ENCODE measurements around the gene NOL6. TPM values are rescaled to one million over a fixed set of nuclear protein-coding genes. Genes with fewer than 3 reads are reported as not detected.
A peak's percentile ranks its signal among the peaks of the same experiment; 100 is the strongest.

NOL6 gene
- total RNA-seq, 2 experiments from 2014 or later: 36.2 to 37.7 TPM

- ChIA-PET POLR2A (no interaction called here), CTCF (interaction anchor here (1.0 to 11.3 kb wide), 4 partner anchors 15 to 55 kb away, joined by 3 to 132 read pairs (median 31); partner anchors contain the start of genes AQP3 and NOL6)
- Mint-ChIP-seq H3K27ac (peak overlapping the region; percentile 99), H3K36me3 (ENCODE audit: low read depth) (no peaks in the 10 kb centered on the region), H3K27me3 (peaks cover 5% of the 10 kb centered on the region), H3K4me3 (no peak overlapping the region), H3K4me1 (peaks cover 62% of the 10 kb centered on the region), H3K9me3 (no peaks in the 10 kb centered on the region)
- no peak for DNase-seq
These were observed 55.6 kb downstream of the NOL6 start for GRCh38 chr9:33418090-33418489.

- ChIA-PET POLR2A (no interaction called here), CTCF (interaction anchor here (0.9 to 11.3 kb wide), 9 partner anchors 10 to 130 kb away, joined by 3 to 132 read pairs (median 19); partner anchors contain the start of genes AQP3 and AQP7)
- peak; percentile 48 for DNase-seq
- Mint-ChIP-seq H3K36me3 (ENCODE audit: low read depth) (no peaks in the 10 kb centered on the region), H3K9me3 (no peaks in the 10 kb centered on the region), H3K27ac (peak overlapping the region; percentile 99), H3K4me3 (peak overlapping the region; percentile 7), H3K4me1 (peaks cover 62% of the 10 kb centered on the region), H3K27me3 (peaks cover 5% of the 10 kb centered on the region)
These were observed 56.7 kb downstream of the NOL6 start for GRCh38 chr9:33416996-33417395.

- ChIA-PET POLR2A (interaction anchor here (1.3 kb wide), 1 partner anchor 31 kb away, joined by 9 read pairs; the partner anchor contains the start of gene AQP3), CTCF (interaction anchor here (0.6 to 11.3 kb wide), 28 partner anchors 8 to 863 kb away, joined by 3 to 132 read pairs (median 4); partner anchors contain the start of genes AQP3, AQP7 and NOL6)
- DNase-seq: peak; percentile 98
- Mint-ChIP-seq H3K9me3 (no peaks in the 10 kb centered on the region), H3K4me3 (peak overlapping the region; percentile 59), H3K27ac (peak overlapping the region; percentile 99), H3K27me3 (peaks cover 5% of the 10 kb centered on the region), H3K4me1 (peaks cover 61% of the 10 kb centered on the region), H3K36me3 (ENCODE audit: low read depth) (no peaks in the 10 kb centered on the region)
These were observed 58.2 kb downstream of the NOL6 start for GRCh38 chr9:33415501-33416038.

- no peaks in the 10 kb centered on the region for H3K27me3 Mint-ChIP-seq
- no peaks in the 10 kb centered on the region for H3K9me3 Mint-ChIP-seq
- CTCF ChIA-PET: interaction anchor here (0.6 to 11.3 kb wide), 24 partner anchors 11 to 862 kb away, joined by 3 to 132 read pairs (median 4); partner anchors contain the start of genes AQP3, AQP7 and NOL6
- DNase-seq: no peak
- H3K4me3 Mint-ChIP-seq: peak overlapping the region; percentile 59
- H3K27ac Mint-ChIP-seq: peak overlapping the region; percentile 99
- no peaks in the 10 kb centered on the region for H3K36me3 Mint-ChIP-seq (ENCODE audit: low read depth)
- peaks cover 56% of the 10 kb centered on the region for H3K4me1 Mint-ChIP-seq
- POLR2A ChIA-PET: no interaction called here
These were observed 58.7 kb downstream of the NOL6 start for GRCh38 chr9:33414889-33415500.

GRCh38 chr9:33414268-33414667 is 59.5 kb downstream of the NOL6 start:
- peaks cover 54% of the 10 kb centered on the region for H3K4me1 Mint-ChIP-seq
- no peak for DNase-seq
- no peaks in the 10 kb centered on the region for H3K9me3 Mint-ChIP-seq
- POLR2A ChIA-PET: no interaction called here
- no peak overlapping the region for H3K4me3 Mint-ChIP-seq
- CTCF ChIA-PET: interaction anchor here (1.2 to 11.3 kb wide), 7 partner anchors 10 to 50 kb away, joined by 3 to 132 read pairs (median 14); partner anchors contain the start of genes AQP3 and AQP7
- no peaks in the 10 kb centered on the region for H3K27me3 Mint-ChIP-seq
- H3K36me3 Mint-ChIP-seq (ENCODE audit: low read depth): no peaks in the 10 kb centered on the region
- peak overlapping the region; percentile 99 for H3K27ac Mint-ChIP-seq

Small RNA genes within 50 kb of the gene (microRNA-seq; reads per million reads assigned to microRNA genes)
- gene MIR6851 (ENCODE audit: borderline microRNAs expressed, borderline replicate concordance): not detected

Other genes starting within 250 kb of the NOL6 start
- not detected for gene SPINK4, start 233.8 kb downstream of the NOL6 start, total RNA-seq
- gene BAG1, start 209.2 kb downstream of the NOL6 start, total RNA-seq: 10 to 100 TPM; 62.3 to 72.2 TPM
- gene CHMP5, start 208.9 kb downstream of the NOL6 start, total RNA-seq: 100 to 1,000 TPM in 1 of 2 experiments, 10 to 100 TPM in 1; 91.0 to 100 TPM
- gene NFX1, start 183.4 kb downstream of the NOL6 start, total RNA-seq: 10 to 100 TPM; 33.7 to 35.6 TPM
- gene AQP7, start 71.4 kb downstream of the NOL6 start, total RNA-seq: under 1 TPM; 0.23 to 0.35 TPM
- gene AQP3, start 26.3 kb downstream of the NOL6 start, total RNA-seq: 100 to 1,000 TPM; 190 to 194 TPM
- under 1 TPM; 0.46 to 0.97 TPM for gene ANKRD18B, start 50.3 kb upstream of the NOL6 start, total RNA-seq

All from activated CD4-positive, alpha-beta T cell treated with anti-CD3 and anti-CD28 coated beads, Interleukin-2, amount 10 ng/mL, durations not matched to agents 7 days and 5 days (primary cell).